Measurements from ENCODE around the gene PLXNB2.
"Not testable (repeated sequence)": the region's sequence is repeated elsewhere in the genome, so short reads cannot be mapped to it uniquely, and the experiment has no call there.

PLXNB2 gene

GRCh38 chr22:50306753-50307749 is at the start of gene PLXNB2:
PLXNB2 (minus strand) TSS chr22:50307646; CDS start chr22:50290584, 17,062 bp downstream.
- DNase-seq (ENCODE audit: low spot score), result peak; percentile 82

- no peak for DNase-seq (ENCODE audit: low spot score)
Observed at GRCh38 chr22:50357222-50357621, 49.8 kb upstream of the PLXNB2 start.

GRCh38 chr22:50356186-50356585 is 48.7 kb upstream of the PLXNB2 start:
- DNase-seq (ENCODE audit: low spot score), result no peak

- DNase-seq (ENCODE audit: low spot score), result no peak
Observed at GRCh38 chr22:50348058-50348457, 40.6 kb upstream of the PLXNB2 start.

GRCh38 chr22:50347157-50347556 is 39.7 kb upstream of the PLXNB2 start:
- no peak for DNase-seq (ENCODE audit: low spot score)

GRCh38 chr22:50346470-50346869 is 39.0 kb upstream of the PLXNB2 start:
- no peak for DNase-seq (ENCODE audit: low spot score)

- no peak for DNase-seq (ENCODE audit: low spot score)
Observed at GRCh38 chr22:50343541-50343935, 36.1 kb upstream of the PLXNB2 start.

GRCh38 chr22:50342651-50343540 is 35.5 kb upstream of the PLXNB2 start, which contains the start of gene PPP6R2:
PPP6R2 (plus strand) TSS chr22:50343327; CDS start chr22:50393909, 50,582 bp downstream.
- peak; percentile 71 for DNase-seq (ENCODE audit: low spot score)

- peak; percentile 95 for DNase-seq (ENCODE audit: low spot score)
Observed at GRCh38 chr22:50341977-50342650, 34.7 kb upstream of the PLXNB2 start.

- peak; percentile 46 for DNase-seq (ENCODE audit: low spot score)
Observed at GRCh38 chr22:50339945-50340879, 32.8 kb upstream of the PLXNB2 start.

GRCh38 chr22:50338860-50339462 is 31.5 kb upstream of the PLXNB2 start:
- DNase-seq (ENCODE audit: low spot score), result no peak

- DNase-seq (ENCODE audit: low spot score), result no peak
Observed at GRCh38 chr22:50338042-50338573, 30.7 kb upstream of the PLXNB2 start.

GRCh38 chr22:50337262-50338041 is 30.0 kb upstream of the PLXNB2 start:
- no peak for DNase-seq (ENCODE audit: low spot score)

GRCh38 chr22:50334433-50334832 is 27.0 kb upstream of the PLXNB2 start:
- DNase-seq (ENCODE audit: low spot score), result not testable (repeated sequence)

GRCh38 chr22:50329236-50329635 is 21.8 kb upstream of the PLXNB2 start:
- DNase-seq (ENCODE audit: low spot score), result no peak

GRCh38 chr22:50327711-50328019 is 20.2 kb upstream of the PLXNB2 start:
- DNase-seq (ENCODE audit: low spot score), result no peak

- DNase-seq (ENCODE audit: low spot score), result peak; percentile 73
Observed at GRCh38 chr22:50326956-50327710, 19.7 kb upstream of the PLXNB2 start, which contains the start of gene DENND6B. DENND6B (minus strand) TSS chr22:50327012; CDS start chr22:50326988, 24 bp downstream.

GRCh38 chr22:50326225-50326955 is 18.9 kb upstream of the PLXNB2 start:
- DNase-seq (ENCODE audit: low spot score), result no peak
